ENCODE measurements around the gene TTC28.

GRCh38 chr22:28394513-28395110 is 285.0 kb downstream of the TTC28 start:
- no peak for TF ChIP-seq POLR2A (IDR thresholded peaks at IDR 0.05)
- no peak for TF ChIP-seq CTCF (IDR thresholded peaks at IDR 0.05)
